Sigmoid colon (tissue), 4 donors: Measurements from ENCODE around the gene RGS19.

Source experiments
- CTCF ChIP-seq, 4 experiments: fragments of 450-650 bp in 3 of 4; fragments of 200-600 bp in 1 of 4; IDR thresholded peaks; one replicate each; pipeline ENCODE4 v1.5.1; 2016 to 2019; ENCODE audit warnings: antibody characterized with exemption in 4 of 4, mild to moderate bottlenecking in 3 of 4, moderate library complexity in 2 of 4
- EP300 ChIP-seq, 4 donors: sonication (generic); formaldehyde crosslinking; IDR thresholded peaks; one replicate each; pipeline ENCODE4 v1.6.1; 2017; ENCODE audit warnings: antibody characterized with exemption in 4 of 4
- POLR2A ChIP-seq, 2 donors: fragments of 450-650 bp; IDR thresholded peaks; one replicate each; pipeline ENCODE4 v1.6.1; 2016; ENCODE audit warnings: antibody characterized with exemption in 2 of 2, mild to moderate bottlenecking in 2 of 2, moderate library complexity in 2 of 2

- TF ChIP-seq CTCF (IDR thresholded peaks at IDR 0.05) (no peak), POLR2A (IDR thresholded peaks at IDR 0.05) (no peak), EP300 (IDR thresholded peaks at IDR 0.05) (no peak)
Observed at GRCh38 chr20:64116016-64116415, 36.7 kb upstream of the RGS19 start.
